Measurements from ENCODE around the gene PADI6.

Gene PADI6

GRCh38 chr1:17346046-17346789 is 25.8 kb upstream of the PADI6 start:
- no peak overlapping the region for H3K4me3 ChIP-seq (ENCODE audit: low read length)
- H3K9me3 ChIP-seq (replicated peaks; ENCODE audit: low read length) = no peaks in the 10 kb centered on the region
- H3K36me3 ChIP-seq (ENCODE audit: insufficient read depth, low read length) = no peaks in the 10 kb centered on the region
- H3K4me1 ChIP-seq (ENCODE audit: control insufficient read depth, insufficient read depth, low read length) = no peaks in the 10 kb centered on the region
- no peak overlapping the region for H3K9ac ChIP-seq (ENCODE audit: low read depth, low read length)
- no peaks in the 10 kb centered on the region for H3K27me3 ChIP-seq (ENCODE audit: control insufficient read depth, insufficient read depth, low read length)
- H3K4me2 ChIP-seq (ENCODE audit: low read length) = no peak overlapping the region

- Histone ChIP-seq H3K36me3 (ENCODE audit: insufficient read depth, low read length) (no peaks in the 10 kb centered on the region), H3K27me3 (ENCODE audit: control insufficient read depth, insufficient read depth, low read length) (peaks cover 14% of the 10 kb centered on the region), H3K4me3 (ENCODE audit: low read length) (no peak overlapping the region), H3K9ac (ENCODE audit: low read depth, low read length) (no peak overlapping the region), H3K4me1 (ENCODE audit: control insufficient read depth, insufficient read depth, low read length) (no peaks in the 10 kb centered on the region), H3K9me3 (replicated peaks; ENCODE audit: low read length) (no peaks in the 10 kb centered on the region), H3K4me2 (ENCODE audit: low read length) (no peak overlapping the region)
These were observed 24.0 kb upstream of the PADI6 start for GRCh38 chr1:17347769-17348592.

- Histone ChIP-seq H3K36me3 (ENCODE audit: insufficient read depth, low read length) (no peaks in the 10 kb centered on the region), H3K9me3 (replicated peaks; ENCODE audit: low read length) (no peaks in the 10 kb centered on the region), H3K9ac (ENCODE audit: low read depth, low read length) (no peak overlapping the region), H3K4me1 (ENCODE audit: control insufficient read depth, insufficient read depth, low read length) (no peaks in the 10 kb centered on the region), H3K27me3 (ENCODE audit: control insufficient read depth, insufficient read depth, low read length) (peaks cover 21% of the 10 kb centered on the region), H3K4me2 (ENCODE audit: low read length) (no peak overlapping the region), H3K4me3 (ENCODE audit: low read length) (no peak overlapping the region)
These were observed 23.3 kb upstream of the PADI6 start for GRCh38 chr1:17348593-17349234.

- no peaks in the 10 kb centered on the region for H3K36me3 ChIP-seq (ENCODE audit: insufficient read depth, low read length)
These were observed 21.9 kb upstream of the PADI6 start for GRCh38 chr1:17350083-17350482.

GRCh38 chr1:17350928-17351446 is 21.0 kb upstream of the PADI6 start:
- peaks cover 39% of the 10 kb centered on the region for H3K27me3 ChIP-seq (ENCODE audit: control insufficient read depth, insufficient read depth, low read length)
- no peak overlapping the region for H3K4me3 ChIP-seq (ENCODE audit: low read length)
- H3K4me2 ChIP-seq (ENCODE audit: low read length) = no peak overlapping the region
- no peaks in the 10 kb centered on the region for H3K36me3 ChIP-seq (ENCODE audit: insufficient read depth, low read length)
- no peak overlapping the region for H3K9ac ChIP-seq (ENCODE audit: low read depth, low read length)
- H3K9me3 ChIP-seq (replicated peaks; ENCODE audit: low read length) = no peaks in the 10 kb centered on the region
- no peaks in the 10 kb centered on the region for H3K4me1 ChIP-seq (ENCODE audit: control insufficient read depth, insufficient read depth, low read length)

More at GRCh38 chr1:17350083-17350482, 21.9 kb upstream of the PADI6 start:
- Histone ChIP-seq H3K27me3 (ENCODE audit: control insufficient read depth, insufficient read depth, low read length) (peaks cover 33% of the 10 kb centered on the region), H3K4me2 (ENCODE audit: low read length) (no peak overlapping the region), H3K4me3 (ENCODE audit: low read length) (no peak overlapping the region), H3K9me3 (replicated peaks; ENCODE audit: low read length) (no peaks in the 10 kb centered on the region), H3K4me1 (ENCODE audit: control insufficient read depth, insufficient read depth, low read length) (no peaks in the 10 kb centered on the region), H3K9ac (ENCODE audit: low read depth, low read length) (no peak overlapping the region)

- Histone ChIP-seq H3K4me1 (ENCODE audit: control insufficient read depth, insufficient read depth, low read length) (no peaks in the 10 kb centered on the region), H3K36me3 (ENCODE audit: insufficient read depth, low read length) (no peaks in the 10 kb centered on the region), H3K4me2 (ENCODE audit: low read length) (no peak overlapping the region)
These were observed 20.2 kb upstream of the PADI6 start for GRCh38 chr1:17351598-17352324.

GRCh38 chr1:17352419-17352909 is 19.5 kb upstream of the PADI6 start:
- Histone ChIP-seq H3K4me2 (ENCODE audit: low read length) (no peak overlapping the region), H3K4me1 (ENCODE audit: control insufficient read depth, insufficient read depth, low read length) (no peaks in the 10 kb centered on the region), H3K27me3 (ENCODE audit: control insufficient read depth, insufficient read depth, low read length) (peaks cover 45% of the 10 kb centered on the region), H3K9me3 (replicated peaks; ENCODE audit: low read length) (no peaks in the 10 kb centered on the region), H3K36me3 (ENCODE audit: insufficient read depth, low read length) (no peaks in the 10 kb centered on the region), H3K4me3 (ENCODE audit: low read length) (no peak overlapping the region), H3K9ac (ENCODE audit: low read depth, low read length) (no peak overlapping the region)

More at GRCh38 chr1:17351598-17352324, 20.2 kb upstream of the PADI6 start:
- Histone ChIP-seq H3K4me3 (ENCODE audit: low read length) (no peak overlapping the region), H3K27me3 (ENCODE audit: control insufficient read depth, insufficient read depth, low read length) (peaks cover 45% of the 10 kb centered on the region), H3K9me3 (replicated peaks; ENCODE audit: low read length) (no peaks in the 10 kb centered on the region), H3K9ac (ENCODE audit: low read depth, low read length) (no peak overlapping the region)

- Histone ChIP-seq H3K9me3 (replicated peaks; ENCODE audit: low read length) (no peaks in the 10 kb centered on the region), H3K27me3 (ENCODE audit: control insufficient read depth, insufficient read depth, low read length) (peaks cover 63% of the 10 kb centered on the region), H3K4me2 (ENCODE audit: low read length) (no peak overlapping the region), H3K4me1 (ENCODE audit: control insufficient read depth, insufficient read depth, low read length) (no peaks in the 10 kb centered on the region), H3K4me3 (ENCODE audit: low read length) (no peak overlapping the region), H3K9ac (ENCODE audit: low read depth, low read length) (no peak overlapping the region), H3K36me3 (ENCODE audit: insufficient read depth, low read length) (no peaks in the 10 kb centered on the region)
These were observed 16.1 kb upstream of the PADI6 start for GRCh38 chr1:17355898-17356297.

GRCh38 chr1:17356387-17357026 is 15.5 kb upstream of the PADI6 start:
- no peaks in the 10 kb centered on the region for H3K9me3 ChIP-seq (replicated peaks; ENCODE audit: low read length)
- no peak overlapping the region for H3K4me3 ChIP-seq (ENCODE audit: low read length)
- peaks cover 67% of the 10 kb centered on the region for H3K27me3 ChIP-seq (ENCODE audit: control insufficient read depth, insufficient read depth, low read length)
- no peaks in the 10 kb centered on the region for H3K36me3 ChIP-seq (ENCODE audit: insufficient read depth, low read length)
- no peak overlapping the region for H3K9ac ChIP-seq (ENCODE audit: low read depth, low read length)
- no peak overlapping the region for H3K4me2 ChIP-seq (ENCODE audit: low read length)
- H3K4me1 ChIP-seq (ENCODE audit: control insufficient read depth, insufficient read depth, low read length) = no peaks in the 10 kb centered on the region

GRCh38 chr1:17358557-17358956 is 13.4 kb upstream of the PADI6 start:
- H3K36me3 ChIP-seq (ENCODE audit: insufficient read depth, low read length) = no peaks in the 10 kb centered on the region
- H3K4me2 ChIP-seq (ENCODE audit: low read length) = no peak overlapping the region
- H3K4me3 ChIP-seq (ENCODE audit: low read length) = no peak overlapping the region
- H3K9me3 ChIP-seq (replicated peaks; ENCODE audit: low read length) = no peaks in the 10 kb centered on the region
- no peak overlapping the region for H3K9ac ChIP-seq (ENCODE audit: low read depth, low read length)
- peaks cover 53% of the 10 kb centered on the region for H3K27me3 ChIP-seq (ENCODE audit: control insufficient read depth, insufficient read depth, low read length)
- no peaks in the 10 kb centered on the region for H3K4me1 ChIP-seq (ENCODE audit: control insufficient read depth, insufficient read depth, low read length)
